ENCODE data around the gene GRIK1.

Gene GRIK1

DNA sequence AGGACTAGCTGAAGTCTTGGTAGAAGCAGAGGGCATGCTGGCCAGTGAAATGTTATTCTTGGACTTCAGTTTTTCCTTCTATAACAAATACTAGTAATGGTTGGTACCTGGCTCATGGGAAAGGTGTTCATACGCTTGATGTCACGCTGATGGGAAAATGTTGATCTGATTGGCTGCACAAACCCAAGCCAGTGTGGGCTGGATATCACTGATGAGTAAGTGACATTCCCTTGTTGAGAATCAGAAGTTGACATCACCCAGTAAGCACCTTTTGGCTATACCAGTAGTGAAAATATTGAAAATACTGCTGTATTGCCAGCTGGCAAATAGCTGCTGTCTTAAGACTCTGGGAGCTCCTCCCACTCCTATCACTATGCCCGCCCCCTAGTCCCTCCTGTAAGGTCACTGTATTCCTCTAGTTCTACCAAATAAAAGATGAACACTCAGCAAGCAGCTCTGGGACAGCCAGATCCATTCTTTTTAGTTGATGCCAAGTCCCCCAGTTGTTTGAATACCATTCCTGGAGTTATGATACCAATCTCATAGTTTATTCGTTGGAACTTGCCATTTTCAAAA, 168.2 kb downstream of the GRIK1 start:
- DNase-seq: no peak

DNA sequence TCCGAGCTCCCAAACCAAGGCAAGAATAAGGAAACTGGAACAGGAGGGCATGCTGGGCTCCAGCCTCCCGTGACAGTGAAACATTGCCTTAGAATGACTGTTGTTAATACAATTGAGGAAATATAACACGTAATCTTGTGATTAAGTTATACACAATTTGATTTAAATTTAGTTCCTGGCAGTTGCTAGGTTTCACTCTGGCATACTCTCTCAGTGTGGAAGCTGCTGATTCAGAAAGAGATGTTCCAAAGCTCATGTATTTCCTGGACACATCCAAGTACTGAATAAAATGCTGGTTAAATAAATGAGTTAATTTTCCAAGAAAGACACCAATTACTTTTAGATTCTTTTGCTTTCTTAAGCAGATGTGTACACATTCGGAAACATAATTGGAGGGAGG, 176.1 kb downstream of the GRIK1 start:
- no peak for DNase-seq

DNA sequence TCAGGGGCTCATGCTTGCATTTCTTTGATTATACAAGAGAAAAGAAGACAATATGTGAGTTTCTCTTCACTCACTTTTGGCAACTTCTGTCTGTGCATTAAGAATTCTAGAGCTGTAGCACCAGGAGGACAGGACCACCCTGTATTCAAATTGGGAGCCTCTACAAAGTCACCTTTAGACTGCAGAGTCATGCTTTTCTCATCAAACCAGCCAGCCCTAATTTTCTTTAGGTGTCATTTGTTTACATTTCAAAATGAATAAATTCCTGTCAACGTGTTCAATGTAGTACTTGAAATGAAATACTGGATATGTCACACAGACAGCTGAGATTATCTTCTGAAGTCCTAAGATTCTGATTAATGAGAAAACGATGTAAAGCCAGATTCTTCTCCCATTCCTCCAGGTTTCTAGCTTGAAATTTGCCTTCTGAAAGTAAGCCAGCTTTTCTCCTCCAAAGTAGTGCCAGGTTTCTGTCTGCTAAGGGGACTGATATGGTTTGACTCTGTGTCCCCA, 177.2 kb downstream of the GRIK1 start:
- DNase-seq: no peak

DNA sequence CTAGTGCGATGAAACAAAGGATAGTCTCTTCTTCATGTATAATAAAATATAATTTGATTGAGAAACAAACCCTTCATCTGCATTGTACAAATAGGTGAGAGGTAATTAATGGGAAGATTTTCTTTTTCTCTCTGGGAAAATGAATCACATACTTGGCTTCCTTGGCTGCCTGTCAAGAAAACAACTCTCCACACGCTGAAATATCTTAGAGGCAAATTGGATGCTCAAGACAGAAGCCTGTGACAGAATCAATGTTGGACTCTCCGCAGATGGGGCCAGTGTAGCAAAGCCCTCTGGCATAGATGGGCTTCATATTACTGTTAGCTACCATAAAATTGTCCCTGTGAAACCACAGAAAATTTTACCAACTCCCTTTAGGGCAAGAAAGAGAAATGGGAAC, 186.6 kb downstream of the GRIK1 start:
- DNase-seq: no peak

DNA sequence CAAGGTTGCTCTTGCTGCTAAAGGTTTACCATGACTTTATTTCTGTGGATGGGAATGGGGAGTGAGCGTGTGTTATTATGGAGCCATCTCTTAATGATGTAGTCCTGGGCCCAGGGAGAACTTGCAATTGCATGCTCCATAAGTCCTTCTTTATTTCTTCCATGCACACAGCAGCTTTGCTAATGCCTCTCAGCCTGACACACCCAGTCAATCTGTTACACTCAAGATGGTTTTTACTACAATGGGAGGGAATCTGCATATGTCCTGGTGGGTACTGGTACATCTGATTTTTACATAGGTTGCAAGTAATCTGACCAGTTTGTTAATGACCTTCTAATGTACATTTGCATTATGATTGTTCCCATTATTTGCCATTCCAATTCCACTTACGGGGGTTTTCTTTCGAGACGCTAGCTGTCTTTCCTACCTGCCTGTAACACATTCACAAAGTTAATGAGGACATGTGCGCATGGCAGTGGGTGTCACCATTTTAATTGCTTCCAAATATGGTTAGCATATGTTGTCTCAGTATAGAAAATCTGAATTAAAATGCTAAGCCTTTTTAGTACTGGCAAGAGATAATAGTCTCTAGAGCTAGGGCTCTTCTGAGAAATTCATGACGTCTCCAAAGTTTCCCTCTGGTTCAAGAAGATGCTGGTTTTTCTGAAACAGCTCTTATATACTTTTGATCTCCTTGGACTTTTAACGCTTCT, 188.2 kb downstream of the GRIK1 start:
- no peak for DNase-seq

DNA sequence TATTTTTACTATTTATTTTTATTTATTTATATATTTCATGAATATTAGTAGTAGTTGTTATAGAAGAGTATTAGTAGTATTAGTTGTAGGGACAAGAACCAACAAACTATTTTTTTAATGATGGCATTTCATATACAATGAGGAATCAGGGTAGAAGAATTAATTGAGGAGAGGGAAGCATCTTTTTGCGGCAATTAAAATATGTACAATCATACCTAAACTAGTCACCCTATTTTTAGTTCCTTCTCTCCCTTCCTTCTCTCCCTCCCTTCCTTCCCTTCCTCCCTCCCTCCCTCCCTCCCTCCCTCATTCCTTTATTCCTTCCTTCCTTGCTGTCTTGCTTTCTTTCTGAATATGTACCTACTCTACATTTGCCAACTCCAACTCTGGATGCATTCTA, 189.8 kb downstream of the GRIK1 start:
- DNase-seq: no peak

DNA sequence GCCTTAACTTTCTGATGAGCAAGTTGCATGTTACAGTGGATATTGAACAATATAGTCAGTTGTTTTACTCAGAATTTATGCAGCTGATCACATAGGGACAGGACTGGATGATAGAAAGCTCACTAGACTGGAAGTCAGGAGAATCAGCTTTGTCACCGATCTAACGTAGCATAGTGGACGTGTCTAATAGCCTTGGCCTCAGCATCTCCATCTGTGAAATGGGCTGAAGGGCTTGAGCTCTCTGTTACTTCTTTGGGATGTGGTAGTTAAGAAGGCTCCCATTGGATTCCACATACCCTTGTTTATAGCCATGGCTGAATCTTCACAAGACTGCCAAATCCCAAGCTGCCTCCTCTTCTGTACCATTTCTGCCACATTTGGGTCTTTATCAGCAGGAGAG, 190.6 kb downstream of the GRIK1 start:
- no peak for DNase-seq

DNA sequence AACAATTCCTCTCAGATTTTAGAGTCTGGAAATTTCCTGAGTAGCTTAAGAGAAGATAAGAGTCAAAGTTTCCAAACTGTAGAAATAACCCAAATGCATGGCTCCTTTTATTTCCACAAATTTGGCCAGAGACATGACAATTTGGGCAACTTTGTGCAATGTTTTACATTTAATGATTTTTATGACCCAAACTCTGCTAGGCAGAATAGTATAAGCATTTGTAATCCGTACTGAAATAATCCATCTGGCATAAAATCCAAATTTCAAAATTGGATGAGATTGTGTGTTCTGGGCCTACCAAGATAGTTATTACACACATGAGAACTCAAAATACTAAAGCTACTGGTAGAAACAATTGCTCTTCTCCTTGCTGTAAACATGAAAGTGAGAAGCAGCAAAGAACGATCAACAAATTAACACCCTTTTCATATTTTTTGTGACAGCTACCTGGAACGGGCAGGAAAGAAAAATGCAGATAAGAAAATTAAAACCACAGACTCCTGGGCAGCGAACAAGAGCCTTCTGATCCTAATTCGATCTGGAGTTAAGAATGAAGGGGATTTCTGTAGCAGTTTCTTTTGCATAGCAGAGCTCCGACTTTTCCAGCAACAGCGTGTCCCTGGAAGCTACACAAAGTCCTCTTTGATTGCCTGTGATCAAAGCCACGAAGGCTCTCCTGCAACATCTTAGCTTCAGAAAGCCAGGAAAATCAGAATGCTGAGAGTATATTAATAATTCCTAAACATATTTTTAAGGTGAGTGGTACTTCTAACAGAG, 191.2 kb downstream of the GRIK1 start:
- DNase-seq: no peak

DNA sequence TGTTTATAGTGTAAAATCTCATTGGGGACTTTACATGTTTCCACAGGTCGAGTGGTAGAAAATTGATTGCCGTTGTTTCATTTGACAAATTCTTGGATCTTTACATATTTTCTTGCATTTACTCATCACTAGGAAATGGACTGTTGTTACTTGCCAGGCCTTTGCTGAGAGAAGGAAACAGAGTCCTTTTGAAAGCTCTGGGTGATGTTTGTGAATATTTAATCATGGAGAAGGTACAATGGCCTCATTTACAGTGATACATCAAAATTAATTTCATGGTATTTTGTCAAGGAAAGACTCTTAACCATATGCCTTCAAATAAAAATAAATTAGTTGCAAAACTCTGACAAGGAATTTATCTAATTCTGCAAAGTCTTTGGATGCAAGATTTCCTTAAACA, 198.0 kb downstream of the GRIK1 start:
- no peak for DNase-seq

DNA sequence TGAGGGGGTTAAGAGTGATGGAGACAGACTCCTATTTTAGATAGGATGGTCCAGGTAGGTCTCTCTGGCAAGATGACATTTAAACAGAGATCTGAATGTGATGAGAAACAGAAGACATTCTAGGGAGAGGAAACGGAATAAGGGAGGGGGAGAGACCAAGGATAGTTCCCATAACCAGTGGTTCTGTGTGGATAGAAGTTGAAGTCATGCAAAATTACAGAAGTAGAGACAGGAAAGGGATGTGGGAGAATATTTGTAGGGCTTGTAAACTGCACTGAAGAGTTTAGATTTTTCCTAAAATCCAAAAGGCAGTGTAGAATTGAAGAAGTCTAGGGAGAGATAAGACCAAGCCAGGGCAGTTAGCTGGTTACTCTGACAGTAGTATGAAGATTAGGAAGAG, 200.6 kb downstream of the GRIK1 start:
- DNase-seq: no peak

DNA sequence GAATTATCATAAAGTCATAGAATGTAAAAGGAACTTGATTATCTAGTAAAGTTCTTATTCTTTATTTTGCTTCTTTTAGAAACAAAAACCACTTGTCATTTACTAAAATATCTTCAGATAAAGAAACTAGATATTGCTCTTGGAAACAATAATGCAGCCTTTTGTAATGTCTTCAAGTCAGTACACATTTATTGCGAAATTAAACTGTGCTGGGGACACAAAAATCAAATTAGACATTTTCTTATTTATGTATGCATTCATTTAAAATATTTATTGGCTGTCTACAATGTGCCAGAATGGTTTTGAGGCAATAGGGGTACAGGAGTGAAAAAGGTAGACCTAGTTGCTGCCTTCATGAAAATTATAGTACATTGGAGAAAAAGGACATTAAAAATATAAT, 201.1 kb downstream of the GRIK1 start:
- no peak for DNase-seq

DNA sequence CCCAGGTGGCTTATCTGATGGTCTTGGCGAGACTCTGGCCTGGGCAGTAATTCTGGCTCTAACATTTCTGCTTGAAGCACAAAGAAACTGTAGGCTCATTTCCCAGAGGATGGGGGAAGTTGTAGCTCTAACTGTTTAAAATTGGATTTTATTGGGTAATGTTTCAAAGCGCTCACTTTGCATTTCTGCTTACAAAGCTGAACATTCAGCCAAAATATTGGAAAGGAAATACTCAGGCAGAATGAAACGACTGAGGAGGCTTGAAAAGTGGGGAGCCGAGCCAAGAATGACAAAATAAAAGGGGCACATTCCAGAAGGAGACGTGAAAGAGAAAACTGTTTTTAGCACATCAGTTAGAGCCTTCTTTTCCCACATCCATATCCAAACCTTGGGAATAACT, 202.6 kb downstream of the GRIK1 start:
- DNase-seq: no peak

DNA sequence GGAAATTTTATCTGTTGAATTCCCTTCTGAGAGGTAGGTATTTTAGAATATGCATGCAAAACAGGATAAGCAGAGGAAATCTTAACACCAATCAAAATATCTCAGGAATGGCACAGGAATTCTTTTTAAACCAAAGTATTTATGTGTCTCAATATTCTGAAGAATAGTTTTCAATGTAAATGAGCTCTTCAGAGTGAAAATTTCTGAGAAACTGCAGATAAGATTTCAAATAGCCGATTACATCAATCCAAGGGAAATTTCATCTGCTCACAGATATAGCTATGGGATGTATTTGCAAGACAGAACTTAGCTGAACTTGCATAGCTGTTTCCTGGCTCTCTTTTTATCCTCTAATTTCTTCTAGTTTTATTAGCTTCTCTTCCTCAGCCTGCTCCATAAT, 209.5 kb downstream of the GRIK1 start:
- DNase-seq: no peak

DNA sequence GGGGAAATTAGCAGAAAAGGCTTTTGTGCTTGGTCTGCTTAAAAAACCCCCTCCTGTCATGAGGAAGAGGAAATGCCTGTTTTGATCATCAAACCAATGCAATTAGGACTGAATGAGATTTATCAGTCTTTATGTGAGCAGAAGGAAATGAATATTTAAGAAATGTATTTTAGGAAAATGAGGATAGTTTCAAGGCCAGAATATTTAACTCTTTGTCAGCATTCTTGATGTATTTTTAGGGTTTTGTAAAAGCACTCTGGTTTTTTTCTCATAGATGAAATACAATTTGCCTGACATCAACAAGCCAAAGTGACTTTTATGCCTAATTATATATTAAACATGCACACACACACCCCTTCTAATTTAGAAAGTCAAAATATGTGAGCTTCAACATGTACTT, 213.8 kb downstream of the GRIK1 start:
- no peak for DNase-seq

DNA sequence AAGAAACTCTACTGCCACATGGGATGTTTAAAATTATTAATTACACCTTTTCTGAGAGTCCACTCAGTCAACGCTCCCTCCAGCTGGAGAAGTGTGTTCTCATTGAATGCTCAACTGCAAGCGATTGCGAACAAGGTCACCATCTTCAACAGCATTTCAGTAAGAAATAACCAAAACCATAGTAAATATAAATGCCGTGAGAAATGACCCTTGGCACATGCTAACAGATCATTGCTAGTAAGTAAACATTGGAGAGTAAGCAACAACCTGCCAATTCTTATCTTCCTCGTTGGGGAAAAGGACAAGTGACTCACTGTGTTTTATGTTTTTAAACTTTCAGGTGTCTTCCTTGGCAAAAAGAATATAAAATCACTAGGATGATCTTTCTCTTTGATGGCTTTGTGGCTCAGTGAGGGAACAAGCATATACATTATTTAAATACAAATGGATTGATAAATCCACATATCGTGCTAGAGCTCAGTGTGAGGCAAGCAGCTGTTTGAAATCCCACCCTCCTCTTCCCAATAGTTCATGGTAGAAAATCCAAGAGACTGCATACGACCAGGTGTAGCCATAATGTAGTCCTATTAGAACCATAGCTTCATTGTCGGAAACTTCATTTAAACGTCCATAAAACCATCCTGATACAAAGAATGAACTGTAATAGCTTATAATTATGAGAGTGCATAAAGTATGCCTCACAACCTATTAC, 214.6 kb downstream of the GRIK1 start:
- DNase-seq: no peak

DNA sequence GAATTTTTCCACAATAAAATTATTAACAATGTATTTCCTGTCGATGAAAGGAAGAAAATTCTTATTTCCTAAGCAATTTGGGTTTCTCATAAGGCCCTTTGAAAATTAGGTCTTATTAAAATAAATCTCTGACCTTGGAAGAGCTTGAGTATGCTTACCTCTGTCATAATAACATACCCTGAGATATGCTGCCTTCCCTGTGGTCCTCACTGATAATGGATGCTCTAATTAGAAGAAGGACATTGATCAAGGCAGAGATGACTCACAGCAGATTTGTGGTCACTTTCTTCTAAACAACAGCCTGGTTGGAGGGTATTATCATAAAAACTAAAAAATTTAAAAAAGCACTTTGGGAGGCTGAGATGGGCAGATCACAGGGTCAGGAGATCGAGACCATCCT, 217.8 kb downstream of the GRIK1 start:
- DNase-seq: no peak

DNA sequence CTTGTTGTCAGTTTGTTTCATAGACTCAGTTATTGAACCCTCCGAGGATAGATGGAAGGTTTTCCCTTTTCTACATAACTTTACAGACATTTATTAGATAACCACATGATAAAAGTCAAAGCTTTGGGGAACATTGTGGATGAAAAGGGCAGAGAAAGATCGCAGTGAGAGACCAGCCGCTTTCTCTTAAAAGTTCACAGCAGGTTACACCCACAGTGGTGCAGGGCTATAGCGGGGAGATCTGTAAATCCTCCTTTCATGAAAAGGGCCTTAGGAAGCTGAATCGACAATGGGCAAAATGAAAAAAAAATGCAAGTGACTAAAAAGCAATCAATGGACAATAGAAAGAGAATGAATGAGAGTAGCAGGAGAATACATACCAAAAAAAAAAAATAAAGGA, 218.6 kb downstream of the GRIK1 start:
- DNase-seq: no peak

DNA sequence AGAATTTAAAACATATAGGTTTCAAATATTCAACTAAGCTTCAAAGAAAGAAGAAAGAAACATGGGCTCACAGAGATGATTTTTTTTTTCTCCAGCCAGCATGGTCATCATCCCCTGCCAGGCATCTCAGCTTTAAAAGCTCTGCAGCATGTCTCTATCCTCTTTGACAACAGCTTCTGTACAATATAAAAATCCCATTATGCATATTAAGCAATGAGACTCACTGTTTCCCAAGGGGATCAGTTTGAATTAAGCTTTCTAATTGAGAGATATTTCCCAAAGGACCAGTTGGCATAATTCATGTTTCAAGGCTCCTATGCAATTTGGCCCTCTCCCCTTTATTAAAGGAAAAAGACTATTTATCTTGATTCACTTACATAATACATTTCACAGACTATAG, 220.3 kb downstream of the GRIK1 start:
- DNase-seq: no peak

DNA sequence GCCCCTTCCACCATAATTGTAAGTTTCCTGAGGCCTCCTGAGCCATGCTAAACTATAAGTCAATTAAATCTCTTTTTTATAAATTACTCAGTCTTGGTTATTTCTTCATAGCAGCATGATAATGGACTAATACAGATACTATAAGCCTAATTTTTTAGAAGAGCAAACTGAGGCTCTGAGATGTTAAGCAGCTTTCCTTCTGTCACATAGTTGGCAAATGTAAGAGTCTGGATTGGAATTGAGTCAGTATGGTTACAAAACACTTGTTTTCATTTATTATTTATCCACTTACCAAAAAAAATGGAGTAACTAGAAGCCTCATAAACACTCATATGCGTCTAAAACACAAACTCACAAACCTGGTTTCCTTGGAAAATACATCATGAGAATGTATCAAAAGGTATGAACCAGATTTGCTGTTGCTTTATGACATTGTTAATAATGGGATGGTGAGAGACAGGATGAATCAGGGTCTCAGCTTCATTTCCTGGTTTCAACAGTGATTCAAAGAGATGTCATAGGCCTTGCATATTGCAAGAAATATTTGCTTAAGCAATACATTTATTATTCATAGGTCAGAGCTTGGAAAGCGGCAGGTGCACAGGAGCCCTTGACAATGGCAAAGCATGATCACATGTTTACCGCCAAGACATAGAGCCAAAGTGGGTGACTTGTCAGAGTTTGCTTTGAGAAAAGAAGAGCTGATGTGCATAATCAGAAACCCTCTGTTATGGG, 221.5 kb downstream of the GRIK1 start:
- DNase-seq: no peak

DNA sequence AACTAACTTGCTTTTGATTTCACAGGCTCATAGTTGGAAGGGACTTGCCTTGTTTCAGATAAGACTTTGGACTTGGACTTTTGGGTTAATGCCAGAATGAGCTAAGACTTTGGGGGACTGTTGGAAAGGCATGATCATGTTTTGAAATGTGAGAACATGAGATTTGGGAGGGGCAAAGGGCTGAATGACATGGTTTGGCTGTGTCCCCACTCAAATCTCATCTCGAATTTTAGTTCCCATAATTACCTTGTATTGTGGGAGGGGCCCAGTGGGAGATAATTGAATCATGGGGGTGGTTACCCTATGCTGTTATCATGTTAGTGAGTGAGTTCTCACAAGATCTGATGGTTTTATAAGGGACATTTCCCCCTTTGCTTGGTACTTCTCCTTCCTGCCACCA, 222.1 kb downstream of the GRIK1 start:
- no peak for DNase-seq

DNA sequence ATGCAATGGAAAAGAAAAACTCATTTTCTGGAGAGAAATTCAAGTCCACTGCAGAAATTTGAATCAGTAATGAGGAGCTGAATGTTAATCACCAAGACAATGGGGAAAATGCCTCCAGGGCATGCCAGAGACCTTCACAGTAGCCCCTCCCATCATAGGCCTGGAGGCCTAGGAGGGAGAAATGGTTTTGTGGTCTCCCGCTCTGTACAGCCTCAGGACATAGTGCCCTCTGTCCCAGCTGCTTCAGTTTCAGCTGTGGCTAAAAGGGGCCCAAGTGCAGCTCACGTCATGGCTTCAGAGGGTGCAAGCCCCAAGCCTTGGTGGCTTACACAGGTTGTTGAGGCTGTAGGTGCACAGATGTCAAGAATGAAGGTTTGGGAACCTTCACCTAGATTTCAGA, 223.0 kb downstream of the GRIK1 start:
- no peak for DNase-seq

DNA sequence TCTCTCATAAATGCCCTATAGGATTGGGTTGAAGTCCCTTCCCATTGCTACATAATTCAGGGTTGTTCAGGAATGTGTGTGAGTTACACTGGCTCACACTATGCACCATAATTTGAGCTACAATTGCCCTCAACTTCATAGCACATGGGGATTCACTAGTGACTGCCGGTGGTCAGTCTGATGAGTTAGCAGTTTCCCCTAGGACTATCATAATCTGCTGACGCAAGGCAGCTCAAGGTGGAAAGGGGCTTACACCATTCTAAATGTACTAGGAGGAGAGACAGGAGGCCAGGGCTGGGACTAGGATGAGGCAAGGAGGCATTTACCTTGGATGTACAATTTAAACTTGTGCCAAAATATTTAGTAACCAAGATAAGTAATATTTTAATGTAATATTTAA, 224.7 kb downstream of the GRIK1 start:
- no peak for DNase-seq

DNA sequence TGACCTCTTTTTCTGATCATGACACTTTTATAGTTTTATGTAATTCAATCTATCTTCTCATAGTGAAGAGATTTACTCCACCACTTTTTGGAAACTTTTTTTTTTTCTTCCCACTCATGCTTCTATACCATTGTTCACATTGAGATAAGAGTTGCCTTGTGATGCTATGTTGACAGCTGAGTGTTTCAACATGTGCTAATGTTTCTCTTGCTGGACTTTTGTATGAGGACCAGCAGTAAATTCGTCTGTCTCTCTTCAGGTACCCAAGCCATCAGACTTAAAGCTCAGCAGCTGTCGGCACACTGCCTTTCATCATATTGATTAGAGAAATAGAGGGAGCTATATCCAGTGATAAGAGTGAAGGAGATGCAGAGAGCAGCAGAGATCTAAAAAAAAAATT, 227.0 kb downstream of the GRIK1 start:
- DNase-seq: no peak
